Bronchial epithelial cell (primary cell): ENCODE data around the gene RABL3. TPM values are rescaled to one million over a fixed set of nuclear protein-coding genes. Genes with fewer than 3 reads are reported as not detected.

Experiments
- DNase-seq: peaks from one replicate; pipeline ENCODE4 v3.0.0-alpha.2; 2010; ENCODE audit warnings: low read depth
- FAIRE-seq: peaks from 2 replicates; lab custom pipeline; 2011; peaks lifted over from hg19 to GRCh38; lab: Jason Lieb, UNC
- H3K27me3 ChIP-seq: 2 replicates; pipeline ENCODE4 v1.5.1; 2011; ENCODE audit warnings: low read length; ENCODE audit not compliant: control insufficient read depth, insufficient read depth
- H3K36me3 ChIP-seq: 2 replicates; pipeline ENCODE4 v1.5.1; 2011; ENCODE audit warnings: low read length; ENCODE audit not compliant: control insufficient read depth, insufficient read depth
- H3K4me3 ChIP-seq: 2 replicates; pipeline ENCODE4 v1.5.1; 2011; ENCODE audit warnings: mild to moderate bottlenecking, low read depth, low read length, control low read depth
- total RNA-seq: library from RNA; depleted of rRNA; stranded (reverse); fragments of >200 nt; gene quantifications from 2 replicates; pipeline ENCODE4 v1.2.1, GENCODE V29; 2014
- TF ChIP-seq, protein P1 (sequence below): IDR thresholded peaks from 2 replicates; pipeline ENCODE4 v1.5.1; 2011; ENCODE audit warnings: mild to moderate bottlenecking, moderate library complexity, low read length, control low read depth, inconsistent platforms; ENCODE audit not compliant: insufficient read depth, severe bottlenecking

RABL3 gene
- total RNA-seq, 1 donor from 2014 or later: 31.1 TPM

DNA sequence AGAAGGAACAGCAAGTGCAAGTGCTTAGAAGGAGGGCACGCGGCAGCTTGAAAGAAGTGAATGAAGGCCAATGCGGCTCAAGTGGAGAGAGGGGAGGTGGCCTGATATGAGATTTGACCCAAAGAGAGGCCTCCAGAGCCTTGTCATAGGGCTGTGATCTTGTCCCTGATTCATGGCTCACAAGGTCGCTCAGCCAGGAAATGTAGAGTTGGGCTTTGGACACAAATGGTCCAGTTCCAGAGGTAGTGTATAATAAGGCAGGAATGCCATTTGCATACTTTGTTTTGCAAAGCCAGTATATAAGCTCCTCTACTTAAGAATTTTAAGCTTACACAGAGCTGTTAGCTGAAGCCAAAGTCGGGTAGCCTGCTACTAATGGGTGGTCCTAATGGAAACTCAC, 94.0 kb downstream of the RABL3 start:
- no peaks in the 10 kb centered on the region for H3K27me3 ChIP-seq
- DNase-seq (no peak), FAIRE-seq (no peak)
- TF ChIP-seq, protein P1, sequence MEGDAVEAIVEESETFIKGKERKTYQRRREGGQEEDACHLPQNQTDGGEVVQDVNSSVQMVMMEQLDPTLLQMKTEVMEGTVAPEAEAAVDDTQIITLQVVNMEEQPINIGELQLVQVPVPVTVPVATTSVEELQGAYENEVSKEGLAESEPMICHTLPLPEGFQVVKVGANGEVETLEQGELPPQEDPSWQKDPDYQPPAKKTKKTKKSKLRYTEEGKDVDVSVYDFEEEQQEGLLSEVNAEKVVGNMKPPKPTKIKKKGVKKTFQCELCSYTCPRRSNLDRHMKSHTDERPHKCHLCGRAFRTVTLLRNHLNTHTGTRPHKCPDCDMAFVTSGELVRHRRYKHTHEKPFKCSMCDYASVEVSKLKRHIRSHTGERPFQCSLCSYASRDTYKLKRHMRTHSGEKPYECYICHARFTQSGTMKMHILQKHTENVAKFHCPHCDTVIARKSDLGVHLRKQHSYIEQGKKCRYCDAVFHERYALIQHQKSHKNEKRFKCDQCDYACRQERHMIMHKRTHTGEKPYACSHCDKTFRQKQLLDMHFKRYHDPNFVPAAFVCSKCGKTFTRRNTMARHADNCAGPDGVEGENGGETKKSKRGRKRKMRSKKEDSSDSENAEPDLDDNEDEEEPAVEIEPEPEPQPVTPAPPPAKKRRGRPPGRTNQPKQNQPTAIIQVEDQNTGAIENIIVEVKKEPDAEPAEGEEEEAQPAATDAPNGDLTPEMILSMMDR: no peak
- H3K4me3 ChIP-seq: no peak overlapping the region
- H3K36me3 ChIP-seq: no peaks in the 10 kb centered on the region

DNA sequence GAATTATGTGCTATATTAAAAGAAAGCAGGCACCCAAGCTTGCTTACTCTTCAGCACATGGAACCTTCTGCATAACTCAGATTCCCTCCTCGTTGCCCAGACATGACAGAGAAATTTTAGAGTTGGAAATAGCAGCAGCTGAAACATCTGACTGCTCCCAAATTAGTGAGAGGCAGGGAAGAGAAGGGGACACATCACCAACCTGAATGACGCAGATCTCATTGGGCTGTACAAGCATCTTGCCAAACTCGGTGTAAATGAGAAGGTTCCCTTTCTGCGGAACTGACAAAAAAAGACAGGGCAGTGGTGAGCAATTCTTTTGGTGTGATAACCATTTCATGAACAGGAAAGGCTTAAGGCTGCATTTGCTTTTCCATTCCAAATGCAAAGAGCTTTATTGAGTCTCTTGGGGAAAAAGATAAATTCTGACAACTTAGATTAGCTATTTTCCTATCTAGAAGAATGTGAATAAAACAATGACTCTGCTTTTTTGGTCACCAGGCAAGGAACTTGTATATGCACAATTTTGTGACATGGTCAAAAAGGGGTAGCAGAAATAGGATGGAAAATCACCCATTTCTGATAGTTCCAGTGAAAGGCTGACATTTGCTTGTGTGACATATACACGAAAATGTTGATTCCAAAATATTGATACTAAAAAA, 95.4 kb downstream of the RABL3 start:
- Histone ChIP-seq H3K36me3 (no peaks in the 10 kb centered on the region), H3K27me3 (no peaks in the 10 kb centered on the region), H3K4me3 (no peak overlapping the region)
- peak; percentile 10 for DNase-seq
- no peak for FAIRE-seq
- TF ChIP-seq, protein P1: no peak

DNA sequence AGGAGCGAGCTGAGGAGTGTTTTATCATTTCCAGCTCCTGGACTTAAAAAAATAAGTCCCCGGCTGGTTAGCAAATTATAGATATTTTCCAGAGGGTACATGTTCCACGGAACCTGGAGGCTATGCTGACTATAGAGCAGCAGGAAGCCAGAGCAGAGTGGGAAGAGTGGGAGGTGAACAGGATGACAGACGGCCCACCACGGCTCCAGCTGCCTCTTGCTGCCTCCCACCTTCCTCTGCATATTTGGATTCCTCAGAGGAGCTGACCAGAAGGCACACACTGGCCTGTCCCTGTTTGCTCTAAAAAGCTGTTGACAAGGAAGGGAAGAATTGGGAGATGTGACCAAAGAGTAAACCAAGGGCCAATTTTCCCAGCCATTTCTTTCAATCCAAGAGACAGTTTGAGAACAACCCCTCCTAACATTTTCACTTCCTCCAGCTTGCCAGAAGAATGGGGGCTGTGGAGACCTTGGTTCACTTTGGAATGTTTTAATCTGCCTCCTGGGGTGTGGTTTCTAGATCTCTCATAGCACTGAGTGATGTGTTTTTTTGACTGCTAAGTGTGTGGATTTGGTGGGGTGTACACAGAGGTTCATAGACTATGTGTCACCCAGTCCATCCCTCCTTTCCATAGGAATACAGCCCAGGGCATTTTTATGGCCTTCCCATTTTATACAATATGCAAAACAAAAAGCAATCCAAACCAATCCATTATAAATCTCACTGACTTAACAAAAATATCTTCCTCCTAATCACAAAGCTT, 97.1 kb downstream of the RABL3 start:
- TF ChIP-seq, protein P1: no peak
- FAIRE-seq: no peak
- Histone ChIP-seq H3K4me3 (no peak overlapping the region), H3K36me3 (no peaks in the 10 kb centered on the region), H3K27me3 (no peaks in the 10 kb centered on the region)
- no peak for DNase-seq

DNA sequence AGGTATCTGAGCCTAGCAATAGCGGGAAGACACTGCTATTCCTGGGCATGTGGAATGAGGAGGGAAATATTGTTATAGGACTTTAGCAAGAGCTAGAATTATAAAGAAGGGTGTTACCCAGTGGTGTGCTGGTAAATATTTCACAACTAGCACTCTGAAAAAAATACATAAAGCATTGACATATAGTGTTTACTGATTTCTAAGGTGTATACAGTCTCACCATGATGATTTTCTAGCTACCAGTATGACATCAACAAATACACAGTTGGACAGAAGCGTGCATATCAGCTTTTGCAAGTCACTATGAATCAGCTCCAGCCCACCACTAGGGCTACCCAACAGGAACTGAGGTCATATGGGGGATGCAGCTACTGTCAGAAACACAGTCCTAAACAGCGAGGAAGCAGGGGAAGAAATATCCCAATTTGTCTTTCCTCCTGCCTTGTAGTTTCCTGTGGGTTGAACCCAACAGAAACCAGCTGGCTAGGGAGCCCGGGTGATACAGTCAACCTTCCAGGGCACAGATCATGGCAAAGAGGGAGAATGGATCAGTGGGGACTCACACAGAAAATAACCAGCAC, 99.9 kb downstream of the RABL3 start:
- no peak for FAIRE-seq
- H3K27me3 ChIP-seq: no peaks in the 10 kb centered on the region
- TF ChIP-seq, protein P1: no peak
- DNase-seq: peak; percentile 10
- no peaks in the 10 kb centered on the region for H3K36me3 ChIP-seq
- no peak overlapping the region for H3K4me3 ChIP-seq

DNA sequence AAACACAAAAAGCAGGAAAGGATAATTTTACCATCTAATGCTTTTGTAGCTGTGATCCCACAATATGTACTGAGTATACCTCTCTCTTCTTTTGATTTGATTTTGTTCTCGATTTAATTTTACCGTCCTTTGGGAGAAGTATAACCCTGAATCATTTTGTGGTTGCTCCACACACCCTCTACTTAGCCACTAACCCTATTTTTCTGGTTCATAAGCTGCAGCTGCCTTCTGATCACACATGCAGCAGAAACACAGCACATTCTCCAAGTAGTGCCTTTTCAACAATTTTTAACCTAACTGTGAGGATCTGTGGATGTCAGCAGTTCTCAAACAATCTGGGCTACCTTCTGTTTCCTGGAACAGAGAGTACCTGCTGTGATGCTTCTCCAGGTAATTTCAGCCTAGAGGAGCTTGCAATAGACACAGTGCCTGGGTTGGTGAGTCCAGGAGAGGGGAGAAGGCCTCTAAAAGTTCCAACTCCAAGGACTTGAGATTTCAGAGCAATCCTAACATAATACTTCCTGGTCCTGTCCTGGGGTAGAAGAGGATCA, 100.5 kb downstream of the RABL3 start:
- no peaks in the 10 kb centered on the region for H3K27me3 ChIP-seq
- FAIRE-seq: no peak
- TF ChIP-seq, protein P1: no peak
- H3K36me3 ChIP-seq: no peaks in the 10 kb centered on the region
- no peak overlapping the region for H3K4me3 ChIP-seq
- no peak for DNase-seq
